ENCODE results near the gene EPX.

GRCh38 chr17:58231641-58232040, 39.1 kb downstream of the EPX start:
- no peak for TF ChIP-seq CTCF (IDR thresholded peaks at IDR 0.05)
- no peak for TF ChIP-seq POLR2A (IDR thresholded peaks at IDR 0.05)

Measured in body of pancreas (tissue), 4 donors.